H1 (cell line): ENCODE results near the gene DERL2. TPM values are rescaled to one million over a fixed set of nuclear protein-coding genes. Genes with fewer than 3 reads are reported as not detected.

Source experiments
- CBX5 ChIP-seq: fragments of 300-800, 300-1000 bp; sonication (generic); IDR thresholded peaks from 2 replicates; pipeline ENCODE4 v1.7.1; 2016; ENCODE audit warnings: antibody characterized with exemption, low read length, low read depth
- CREB1 ChIP-seq: IDR thresholded peaks from 2 replicates; pipeline ENCODE4 v1.6.1; 2012; ENCODE audit warnings: inconsistent platforms
- EGR1 ChIP-seq: IDR thresholded peaks from 2 replicates; pipeline ENCODE4 v1.6.1; 2011; ENCODE audit warnings: low read depth, low read length, borderline replicate concordance
- EP300 ChIP-seq, 2 experiments: IDR thresholded peaks; 1 replicate in 1 of 2; 2 replicates in 1 of 2; pipeline ENCODE4 v1.6.1; 2011 to 2012; ENCODE audit warnings: low read depth in 2 of 2, low read length in 2 of 2, mild to moderate bottlenecking in 2 of 2, borderline replicate concordance in 1 of 2, inconsistent platforms in 1 of 2, moderate library complexity in 1 of 2
- SP2 ChIP-seq: IDR thresholded peaks from 2 replicates; pipeline ENCODE4 v1.6.1; 2012; ENCODE audit warnings: mild to moderate bottlenecking, low read length, inconsistent platforms
- TEAD4 ChIP-seq: IDR thresholded peaks from 2 replicates; pipeline ENCODE4 v1.6.1; 2012; ENCODE audit warnings: low read depth, low read length, inconsistent platforms, mixed read lengths
- polyA plus RNA-seq, 7 experiments: library from polyadenylated mRNA; depleted of rRNA in 3 of 7; stranded (reverse) in 5 of 7; unstranded in 2 of 7; fragments of >200 nt in 5 of 7; fragments of 200-250 nt in 2 of 7; gene quantifications; 1 replicate in 5 of 7; 2 replicates in 1 of 7; 4 replicates in 1 of 7; pipeline versions ENCODE4 v1.2.1 to v1.2.3, GENCODE V29; 2011 to 2013; ENCODE audit warnings: missing spikeins in 2 of 7, mixed read lengths in 2 of 7
- total RNA-seq: library from RNA; stranded (reverse); fragmentation: NEBNext Ultra II Directional; extraction: Animal tissue kit (Norgen Biotek cat#: 25700); gene quantifications from 2 replicates; pipeline ENCODE4 v1.2.1, GENCODE V29; 2021
- TF ChIP-seq, protein P1 (sequence below): IDR thresholded peaks from 2 replicates; pipeline ENCODE4 v1.6.1; 2011; ENCODE audit warnings: low read depth, mild to moderate bottlenecking, low read length; ENCODE audit not compliant: insufficient read depth

Gene DERL2
- total and polyA plus RNA-seq, 2 of the 8 experiments (the other 6 are each of a cell fraction or from before 2014, with no cell fraction given): 55.3 to 58.4 TPM

- TF ChIP-seq EP300 (IDR thresholded peaks at IDR 0.05; ENCODE audit: borderline replicate concordance in 1 of 2, low read depth in 2 of 2, low read length in 2 of 2) (no peak), SP2 (no peak), CREB1 (no peak), TEAD4 (no peak), CBX5 (no peak), EGR1 (no peak)
- TF ChIP-seq, protein P1, sequence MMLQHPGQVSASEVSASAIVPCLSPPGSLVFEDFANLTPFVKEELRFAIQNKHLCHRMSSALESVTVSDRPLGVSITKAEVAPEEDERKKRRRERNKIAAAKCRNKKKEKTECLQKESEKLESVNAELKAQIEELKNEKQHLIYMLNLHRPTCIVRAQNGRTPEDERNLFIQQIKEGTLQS: no peak
- TF ChIP-seq, all 59 proteins: peak for 2
Measured at GRCh38 chr17:5499476-5500231, 13.7 kb upstream of the DERL2 start (continued).
